Thoracic aorta (tissue), 2 donors: ENCODE results near the gene FIGLA. TPM values are rescaled to one million over a fixed set of nuclear protein-coding genes. Genes with fewer than 3 reads are reported as not detected.

ENCODE experiments used
- ATAC-seq: fragments of 150-250 bp; one replicate; pipeline ENCODE4 v1.8.0; 2017; ENCODE audit warnings: low read depth; ENCODE audit not compliant: insufficient number of reproducible peaks, low FRiP score
- DNase-seq: peaks from one replicate; pipeline ENCODE4 v3.0.0-alpha.2; 2020; ENCODE audit warnings: low spot score
- H3K27ac ChIP-seq, 2 donors: fragments of 200-600 bp; sonication (generic); 1 replicate in 1 of 2; 2 replicates in 1 of 2; pipeline ENCODE4 v1.5.1; 2016; ENCODE audit warnings: mild to moderate bottlenecking in 2 of 2, moderate library complexity in 2 of 2
- H3K27me3 ChIP-seq: fragments of 200-600 bp; sonication (generic); replicated peaks from 2 replicates; pipeline ENCODE4 v1.6.0; 2016; ENCODE audit warnings: mild to moderate bottlenecking; ENCODE audit not compliant: insufficient read depth
- H3K36me3 ChIP-seq: fragments of 200-600 bp; sonication (generic); one replicate; pipeline ENCODE4 v1.5.1; 2016
- H3K4me1 ChIP-seq, 2 donors: fragments of 200-600 bp; sonication (generic); 1 replicate in 1 of 2; 2 replicates in 1 of 2; pipeline versions ENCODE4 v1.5.1 to v1.6.0; 2016; ENCODE audit warnings: low read depth in 2 of 2, mild to moderate bottlenecking in 1 of 2; ENCODE audit not compliant: control insufficient read depth in 1 of 2
- H3K4me3 ChIP-seq: fragments of 200-600 bp; sonication (generic); 2 replicates; pipeline ENCODE4 v1.5.1; 2016; ENCODE audit warnings: mild to moderate bottlenecking
- H3K9me3 ChIP-seq: fragments of 200-600 bp; sonication (generic); 2 replicates; pipeline ENCODE4 v1.5.1; 2016
- total RNA-seq, 2 donors: library from RNA; depleted of rRNA; stranded (reverse); fragments of >200 nt; gene quantifications; one replicate each; pipeline versions ENCODE4 v1.1.0 to v1.2.3, GENCODE V29; 2016
- TF ChIP-seq, protein P1 (sequence below): fragments of 200-600 bp; sonication (generic); IDR thresholded peaks from one replicate; pipeline ENCODE4 v1.5.1; 2019; ENCODE audit warnings: antibody characterized with exemption

Gene FIGLA
- total RNA-seq, 2 donors from 2014 or later: not detected

DNA sequence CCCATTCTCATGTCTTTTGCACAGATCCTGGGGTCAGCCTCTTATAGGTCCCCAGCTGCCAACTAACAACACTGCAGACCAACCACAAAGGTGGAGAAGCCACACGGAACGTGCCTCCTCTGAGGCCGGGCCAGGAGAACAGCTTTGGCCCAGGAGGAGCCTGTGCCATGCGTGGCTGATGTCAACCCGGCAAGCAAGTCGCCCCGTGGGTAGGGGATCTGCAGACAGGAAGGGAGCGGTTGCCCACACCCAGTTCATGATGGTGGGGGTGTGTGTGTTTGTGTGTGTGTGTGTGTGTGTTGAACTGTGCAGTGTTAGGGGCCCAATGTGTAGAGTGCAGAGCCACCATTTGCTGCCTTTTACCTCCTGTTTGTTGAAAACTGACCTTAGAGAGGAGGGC is 32.4 kb upstream of the FIGLA start:
- Histone ChIP-seq H3K27me3 (no peaks in the 10 kb centered on the region), H3K4me3 (no peak overlapping the region), H3K4me1 (no peaks in the 10 kb centered on the region), H3K9me3 (no peaks in the 10 kb centered on the region), H3K36me3 (no peaks in the 10 kb centered on the region), H3K27ac (no peak overlapping the region)
- DNase-seq: no peak
- TF ChIP-seq, protein P1, sequence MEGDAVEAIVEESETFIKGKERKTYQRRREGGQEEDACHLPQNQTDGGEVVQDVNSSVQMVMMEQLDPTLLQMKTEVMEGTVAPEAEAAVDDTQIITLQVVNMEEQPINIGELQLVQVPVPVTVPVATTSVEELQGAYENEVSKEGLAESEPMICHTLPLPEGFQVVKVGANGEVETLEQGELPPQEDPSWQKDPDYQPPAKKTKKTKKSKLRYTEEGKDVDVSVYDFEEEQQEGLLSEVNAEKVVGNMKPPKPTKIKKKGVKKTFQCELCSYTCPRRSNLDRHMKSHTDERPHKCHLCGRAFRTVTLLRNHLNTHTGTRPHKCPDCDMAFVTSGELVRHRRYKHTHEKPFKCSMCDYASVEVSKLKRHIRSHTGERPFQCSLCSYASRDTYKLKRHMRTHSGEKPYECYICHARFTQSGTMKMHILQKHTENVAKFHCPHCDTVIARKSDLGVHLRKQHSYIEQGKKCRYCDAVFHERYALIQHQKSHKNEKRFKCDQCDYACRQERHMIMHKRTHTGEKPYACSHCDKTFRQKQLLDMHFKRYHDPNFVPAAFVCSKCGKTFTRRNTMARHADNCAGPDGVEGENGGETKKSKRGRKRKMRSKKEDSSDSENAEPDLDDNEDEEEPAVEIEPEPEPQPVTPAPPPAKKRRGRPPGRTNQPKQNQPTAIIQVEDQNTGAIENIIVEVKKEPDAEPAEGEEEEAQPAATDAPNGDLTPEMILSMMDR: no peak
- no peak for ATAC-seq

DNA sequence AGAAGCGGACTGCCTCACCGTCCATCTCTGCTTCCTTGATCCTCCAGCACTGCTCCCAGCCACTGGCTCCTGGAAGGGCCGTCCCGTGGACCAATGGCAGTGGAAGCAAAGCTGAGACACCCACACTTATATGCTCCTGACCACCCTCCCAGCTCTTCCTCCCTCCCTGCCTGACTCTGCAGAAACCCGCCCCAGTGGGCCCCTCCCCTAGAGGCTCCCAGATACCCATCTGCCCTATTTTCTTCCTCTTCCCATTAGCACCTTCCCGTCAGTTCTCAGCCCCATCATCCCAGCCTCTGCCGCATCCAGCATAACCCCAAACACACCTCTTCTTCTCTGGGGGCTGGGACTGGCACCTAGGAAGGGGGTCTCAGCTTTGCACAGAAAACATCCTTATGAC is 30.1 kb upstream of the FIGLA start, which contains the start of gene CLEC4F:
Gene CLEC4F, minus strand, starts transcription at position 101 of the 400 bp plus-strand sequence. Its CDS starts 76 bp downstream, at position 25.
- Histone ChIP-seq H3K27ac (no peak within 1 kb of the TSS), H3K4me1 (no peaks in the 10 kb centered on the region), H3K36me3 (no peaks in the 10 kb centered on the region), H3K4me3 (no peak within 1 kb of the TSS), H3K9me3 (no peaks in the 10 kb centered on the region), H3K27me3 (no peaks in the 10 kb centered on the region)
- no peak for DNase-seq
- TF ChIP-seq, protein P1: no peak
- no peak for ATAC-seq

DNA sequence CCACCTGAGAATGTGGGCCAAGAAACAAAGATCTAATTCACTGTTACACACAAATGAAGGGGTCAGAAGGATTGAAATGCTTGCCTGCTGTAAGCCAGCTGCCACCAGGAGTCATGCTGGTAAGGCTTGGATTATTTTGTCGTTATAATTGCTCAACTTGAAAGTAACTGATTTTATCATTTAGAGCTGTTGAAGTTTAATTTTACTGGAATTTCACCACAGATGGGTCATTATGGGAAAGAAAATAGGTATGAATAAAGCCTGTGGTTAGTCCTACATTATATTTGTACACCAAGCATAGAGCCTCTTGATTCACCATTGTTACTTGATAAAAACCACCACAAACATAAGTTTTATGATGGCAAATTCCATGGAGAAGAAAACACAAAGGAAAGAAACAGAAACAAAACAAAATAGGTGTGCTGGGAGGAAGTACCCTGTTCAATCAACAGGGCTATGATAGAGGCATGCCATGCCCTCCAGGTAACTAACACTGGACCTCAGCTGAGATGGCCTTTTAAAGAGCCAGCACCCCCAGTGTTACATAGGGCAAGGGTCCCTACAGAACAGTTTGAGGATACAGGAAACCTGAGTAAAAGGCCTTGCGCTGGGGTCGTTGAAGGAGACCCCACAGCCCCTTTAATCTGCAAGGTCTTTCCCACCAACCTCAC is 27.0 kb upstream of the FIGLA start:
- no peaks in the 10 kb centered on the region for H3K27me3 ChIP-seq
- no peak for ATAC-seq
- TF ChIP-seq, protein P1: no peak
- H3K9me3 ChIP-seq: no peaks in the 10 kb centered on the region
- H3K27ac ChIP-seq: no peak overlapping the region
- H3K4me1 ChIP-seq: no peaks in the 10 kb centered on the region
- no peaks in the 10 kb centered on the region for H3K36me3 ChIP-seq
- no peak for DNase-seq
- no peak overlapping the region for H3K4me3 ChIP-seq

DNA sequence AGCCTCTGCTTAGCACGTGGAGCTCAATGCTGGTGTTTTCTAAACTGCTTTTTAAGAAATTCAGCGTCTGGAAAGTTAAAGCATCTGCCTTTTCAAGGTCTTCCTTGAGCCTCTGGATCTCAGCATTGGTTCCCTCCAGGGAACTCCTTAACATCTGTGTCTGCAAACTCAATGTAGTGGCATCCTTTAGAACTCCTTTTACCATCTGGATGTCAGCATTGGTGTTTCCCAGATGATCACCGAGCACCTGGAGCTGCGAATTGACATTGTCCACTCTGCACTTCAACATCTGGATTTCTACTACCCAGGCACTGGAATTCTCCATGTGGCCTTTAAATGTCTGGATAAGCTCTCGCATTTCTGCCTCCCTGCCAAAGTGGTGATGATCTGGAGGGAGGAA is 26.3 kb upstream of the FIGLA start:
- no peak for ATAC-seq
- Histone ChIP-seq H3K27ac (no peak overlapping the region), H3K36me3 (no peaks in the 10 kb centered on the region), H3K27me3 (no peaks in the 10 kb centered on the region), H3K4me3 (no peak overlapping the region), H3K4me1 (no peaks in the 10 kb centered on the region), H3K9me3 (no peaks in the 10 kb centered on the region)
- no peak for DNase-seq
- TF ChIP-seq, protein P1: no peak

DNA sequence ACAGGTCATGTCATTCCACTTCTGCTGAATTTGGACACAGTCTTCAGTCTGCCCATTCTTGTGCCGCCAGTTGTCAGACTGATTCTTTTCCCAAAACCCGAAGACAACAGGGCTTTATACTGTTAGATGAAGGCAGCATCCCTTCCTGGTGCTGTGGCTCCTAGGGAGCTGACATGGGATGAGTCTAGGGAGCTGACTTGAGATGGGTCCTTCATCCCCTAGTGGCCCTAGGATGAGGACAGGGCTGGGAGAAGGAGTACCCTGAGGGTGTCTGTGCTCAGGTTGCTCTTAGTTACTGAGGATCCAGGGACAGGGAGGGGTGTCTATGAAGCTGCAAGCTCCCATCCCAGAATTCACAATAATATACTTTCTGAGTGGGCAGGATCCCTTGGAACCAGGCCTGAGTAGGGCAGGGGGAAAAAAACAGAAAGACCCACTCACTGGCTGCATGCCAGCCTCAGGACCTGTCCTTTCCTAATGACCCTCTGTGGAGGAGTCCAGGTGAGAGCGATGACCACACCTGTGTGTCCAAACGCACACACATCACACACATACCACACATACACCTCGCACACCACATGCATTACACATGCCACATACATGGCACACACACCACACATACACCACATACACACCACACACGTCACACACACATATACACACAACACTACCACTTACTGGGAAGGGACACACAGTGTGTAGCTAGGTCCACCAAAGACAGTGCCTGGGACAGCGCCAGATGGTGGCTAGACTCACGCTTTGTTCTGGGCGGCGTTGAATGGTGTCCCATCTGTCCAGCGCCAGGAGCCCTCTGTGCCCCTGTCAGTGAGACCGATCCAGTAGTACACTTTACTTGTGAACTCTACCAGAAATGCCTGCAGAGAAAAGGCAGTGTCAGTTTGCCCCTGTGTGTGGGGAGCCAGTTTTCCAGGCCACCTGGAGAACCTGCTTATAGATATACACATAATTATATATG is 18.8 kb upstream of the FIGLA start:
- no peak for DNase-seq
- no peak for ATAC-seq
- no peaks in the 10 kb centered on the region for H3K36me3 ChIP-seq
- H3K4me1 ChIP-seq: no peaks in the 10 kb centered on the region
- TF ChIP-seq, protein P1: no peak
- H3K4me3 ChIP-seq: no peak overlapping the region
- no peaks in the 10 kb centered on the region for H3K27me3 ChIP-seq
- no peak overlapping the region for H3K27ac ChIP-seq
- H3K9me3 ChIP-seq: no peaks in the 10 kb centered on the region
